K562 (cell line): ENCODE data around the gene ITPKA. TPM values are rescaled to one million over a fixed set of nuclear protein-coding genes. Genes with fewer than 3 reads are reported as not detected.
A peak's percentile ranks its signal among the peaks of the same experiment; 100 is the strongest.

Experiments used
- ATAC-seq: fragments of 200-7000 bp; cut with Tn5 transposase; 3 replicates; pipeline ENCODE4 v1.9.1; 2020; ENCODE audit warnings: moderate library complexity
- BruUV-seq: library from RNA; stranded (reverse); fragments of 400-500 nt; replicated peaks from 2 replicates; lab custom pipeline; 2021; lab: Mats Ljungman, UMichigan
- CTCF ChIA-PET: fragments of 300-600 bp; formaldehyde crosslinking; extraction: SDS; loops from one replicate; lab custom pipeline; 2021; ENCODE audit warnings: low intra/inter-chr PET ratio; lab: Yijun Ruan, JAX
- POLR2A ChIA-PET: fragments of 300-600, 350-650 bp; sonication (Branson Sonifier 250); formaldehyde crosslinking; extraction: SDS; loops from one replicate; lab custom pipeline; 2021; ENCODE audit warnings: antibody characterized with exemption, inconsistent platforms; lab: Yijun Ruan, JAX
- DNase-seq, 4 experiments: peaks; one replicate each; pipeline versions ENCODE4 v3.0.0 to v3.0.0-alpha.2; 2011 to 2018; ENCODE audit warnings: low spot score in 3 of 4, mixed read lengths in 3 of 4; ENCODE audit errors: extremely low read depth in 1 of 4
- FAIRE-seq: peaks from 2 replicates; lab custom pipeline; 2011; peaks lifted over from hg19 to GRCh38; lab: Jason Lieb, UNC
- H2AFZ ChIP-seq: 2 replicates; pipeline ENCODE4 v1.6.0; 2011; ENCODE audit warnings: low read depth, low read length, control low read depth, inconsistent platforms
- H3K27ac ChIP-seq: fragments of 200-600 bp; 3 replicates; pipeline ENCODE4 v1.8.0; 2011; ENCODE audit warnings: low read depth, mild to moderate bottlenecking, control low read depth, inconsistent platforms, low read length, moderate library complexity, mixed read lengths; ENCODE audit errors: extremely low read depth
- H3K27me3 ChIP-seq, 2 experiments: fragments of 300-600 bp in 1 of 2; 2 replicates in 1 of 2; 3 replicates in 1 of 2; pipeline versions ENCODE4 v1.6.0 to v1.8.0; 2011; ENCODE audit warnings: inconsistent platforms in 2 of 2, low read length in 2 of 2, mild to moderate bottlenecking in 1 of 2, mixed read lengths in 1 of 2, moderate library complexity in 1 of 2; ENCODE audit not compliant: control insufficient read depth in 2 of 2, insufficient read depth in 2 of 2
- H3K36me3 ChIP-seq: fragments of 300-600 bp; 3 replicates; pipeline ENCODE4 v1.8.0; 2011; ENCODE audit warnings: mild to moderate bottlenecking, low read length, inconsistent platforms; ENCODE audit not compliant: control insufficient read depth, insufficient read depth
- H3K4me1 ChIP-seq, 2 experiments: fragments of 200-600 bp in 1 of 2; replicated peaks in 1 of 2; 2 replicates in 1 of 2; 3 replicates in 1 of 2; pipeline versions ENCODE4 v1.5.1 to v1.8.0; 2011; ENCODE audit warnings: inconsistent platforms in 2 of 2, low read length in 2 of 2, mild to moderate bottlenecking in 1 of 2, mixed read lengths in 1 of 2, moderate library complexity in 1 of 2; ENCODE audit not compliant: control insufficient read depth in 2 of 2, insufficient read depth in 2 of 2
- H3K4me2 ChIP-seq: 2 replicates; pipeline ENCODE4 v1.6.1; 2011; ENCODE audit warnings: low read length, control low read depth, inconsistent platforms, mixed read lengths; ENCODE audit not compliant: insufficient read depth
- H3K4me3 ChIP-seq: fragments of 200-600 bp; sonication (generic), shearing (Covaris generic); 2 replicates; pipeline ENCODE4 v1.5.1; 2016; ENCODE audit warnings: control low read depth, inconsistent platforms
- H3K79me2 ChIP-seq: fragments of 200-600 bp; 3 replicates; pipeline ENCODE4 v1.8.0; 2011; ENCODE audit warnings: low read length, inconsistent platforms; ENCODE audit not compliant: control insufficient read depth, insufficient read depth
- H3K9ac ChIP-seq, 2 experiments: 2 replicates each; pipeline versions ENCODE4 v1.6.0 to v1.6.1; 2011; ENCODE audit warnings: low read depth in 2 of 2, low read length in 2 of 2, control low read depth in 1 of 2, inconsistent platforms in 1 of 2, mild to moderate bottlenecking in 1 of 2, mixed read lengths in 1 of 2; ENCODE audit not compliant: insufficient read depth in 1 of 2
- H3K9me1 ChIP-seq: one replicate; pipeline ENCODE4 v1.6.0; 2011; ENCODE audit warnings: inconsistent platforms, mild to moderate bottlenecking, low read length, moderate library complexity; ENCODE audit not compliant: control insufficient read depth, insufficient read depth
- H3K9me3 ChIP-seq: replicated peaks from 2 replicates; pipeline ENCODE4 v1.5.1; 2011; ENCODE audit warnings: low read depth, low read length, inconsistent platforms; ENCODE audit not compliant: control insufficient read depth, insufficient read depth
- H4K20me1 ChIP-seq: replicated peaks from 2 replicates; pipeline ENCODE4 v1.6.1; 2011; ENCODE audit warnings: low read length, inconsistent platforms, mixed read lengths; ENCODE audit not compliant: control insufficient read depth, insufficient read depth
- ETS2 ChIP-seq: IDR thresholded peaks from 2 replicates; pipeline ENCODE4 v1.6.1; 2016; ENCODE audit warnings: borderline replicate concordance, missing genetic modification characterization, mild to moderate bottlenecking, moderate library complexity, missing compliant biosample characterization; ENCODE audit not compliant: poor library complexity, severe bottlenecking
- HLTF ChIP-seq: fragments of 450-650 bp; IDR thresholded peaks from 2 replicates; pipeline ENCODE4 v1.6.1; 2016
- KDM4B ChIP-seq, 2 experiments: fragments of 450-650 bp in 1 of 2; sonication (generic) in 1 of 2; IDR thresholded peaks; 2 replicates each; pipeline ENCODE4 v1.6.1; 2016 to 2017; ENCODE audit warnings: borderline replicate concordance in 2 of 2, antibody characterized with exemption in 1 of 2, low read depth in 1 of 2, mild to moderate bottlenecking in 1 of 2
- NCOA6 ChIP-seq: fragments of 450-650 bp; IDR thresholded peaks from 2 replicates; pipeline ENCODE4 v1.6.1; 2017; ENCODE audit warnings: mild to moderate bottlenecking
- NR2C2 ChIP-seq, 2 experiments: fragments of 200-800 bp in 1 of 2; sonication (Bioruptor generic) in 1 of 2; sonication (generic) in 1 of 2; formaldehyde crosslinking in 1 of 2; IDR thresholded peaks; 2 replicates each; pipeline versions ENCODE4 v1.6.1 to v1.8.0; 2016 to 2022; ENCODE audit warnings: mild to moderate bottlenecking in 1 of 2, missing compliant biosample characterization in 1 of 2, missing genetic modification characterization in 1 of 2, missing genetic modification reagents in 1 of 2
- SRSF1 ChIP-seq: fragments of 200-400 bp; formaldehyde crosslinking; IDR thresholded peaks from 2 replicates; pipeline ENCODE4 v1.6.1; 2017; ENCODE audit warnings: mild to moderate bottlenecking, low read depth, low read length, moderate library complexity
- ZBTB7A ChIP-seq: IDR thresholded peaks from 2 replicates; pipeline ENCODE4 v1.6.1; 2011; ENCODE audit warnings: low read depth, mild to moderate bottlenecking, low read length, moderate library complexity, borderline replicate concordance; ENCODE audit not compliant: control insufficient read depth
- ZNF12 ChIP-seq: sonication (generic); formaldehyde crosslinking; IDR thresholded peaks from 2 replicates; pipeline ENCODE4 v1.4.0; 2020; ENCODE audit warnings: mild to moderate bottlenecking, missing genetic modification reagents
- ZNF444 ChIP-seq: fragments of 250-450 bp; sonication (Bioruptor Pico); IDR thresholded peaks from 2 replicates; pipeline ENCODE4 v1.4.0; 2020; ENCODE audit warnings: mild to moderate bottlenecking, moderate library complexity
- WGBS: fragments of 100-300 bp; shearing (Covaris generic); methylation state at CpG from one replicate; pipeline ENCODE4 v1.1.6; 2016; ENCODE audit warnings: low coverage, mixed read lengths; ENCODE audit not compliant: insufficient coverage; ENCODE audit errors: missing lambda C conversion rate; 5-methylcytosine and 5-hydroxymethylcytosine counted together
- in situ Hi-C: fragments of 300-500 bp; cut with MboI; formaldehyde crosslinking; loops from 4 replicates; pipeline ENCODE4 v1.15.0; 2018; ENCODE audit warnings: inconsistent platforms, mixed read lengths
- intact Hi-C: fragments of 100-400 bp; cut with micrococcal nuclease; formaldehyde crosslinking; loops from 2 replicates; pipeline ENCODE4 v1.14.2; 2022
- polyA plus RNA-seq, 8 experiments: library from polyadenylated mRNA; depleted of rRNA in 4 of 8; stranded (reverse) in 5 of 8; unstranded in 3 of 8; fragments of >200 nt; fragmentation: Nextera tagmentation in 2 of 8; fragmentation: Illumina TruSeq in 1 of 8; extraction: Ambion mirVana in 2 of 8; extraction: Trizol in 1 of 8; gene quantifications; 2 replicates each; pipeline versions ENCODE4 v1.2.1 to v1.2.3, GENCODE V29; 2011 to 2014; ENCODE audit warnings: inconsistent platforms in 1 of 8, missing spikeins in 1 of 8
- total RNA-seq, 7 experiments: library from RNA; depleted of rRNA in 6 of 7; stranded (reverse); fragments of >200 nt in 6 of 7; fragmentation: Illumina TruSeq in 2 of 7; extraction: Trizol in 2 of 7; gene quantifications; 2 replicates each; pipeline versions ENCODE4 v1.2.1 to v1.2.3, GENCODE V29; 2011 to 2021; ENCODE audit warnings: low replicate concordance in 1 of 7
- TF ChIP-seq, protein P1 (sequence below): fragments of 250-450 bp; sonication (Bioruptor Pico); IDR thresholded peaks from 2 replicates; pipeline ENCODE4 v1.9.0; 2021; ENCODE audit warnings: mild to moderate bottlenecking
- TF ChIP-seq, protein P2 (sequence below): sonication (generic); formaldehyde crosslinking; IDR thresholded peaks from 2 replicates; pipeline ENCODE4 v1.8.1; 2023; ENCODE audit warnings: mild to moderate bottlenecking, missing genetic modification reagents

The ITPKA gene
- total and polyA plus RNA-seq, 9 of the 15 experiments (the other 6 are each of a cell fraction or from before 2014, with no cell fraction given) = 0.14 to 68.4 (median 11.5) TPM

DNA sequence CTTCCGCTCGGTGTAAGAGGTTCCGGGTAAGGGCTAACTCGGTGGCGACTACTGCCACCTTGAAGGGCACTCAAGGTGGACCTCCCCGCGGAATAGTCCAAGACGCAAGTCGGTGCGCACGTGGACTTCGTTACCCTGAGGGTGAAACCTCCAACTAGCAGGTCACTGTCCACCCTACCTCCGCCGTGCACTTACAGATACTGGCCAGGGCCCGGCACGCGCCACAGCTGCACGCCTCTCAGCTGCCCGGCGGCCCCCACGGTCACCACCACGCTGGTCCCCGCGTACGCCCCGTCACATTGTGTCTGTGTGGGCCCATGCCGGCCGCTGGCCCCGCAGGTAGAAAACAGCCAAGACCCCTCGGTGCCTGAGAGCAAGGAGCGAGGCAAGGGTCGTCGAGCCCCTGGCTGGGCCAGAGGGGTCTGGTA is 18.9 kb downstream of the ITPKA start:
- no peaks in the 10 kb centered on the region for H3K9me3 ChIP-seq
- H3K27ac ChIP-seq = peak overlapping the region; percentile 66; the same call in 1 of the 3 replicates
- H3K9ac ChIP-seq = peak overlapping the region; percentile 67 to 89; a peak in 3 of 4 replicates
- WGBS = 88% methylated on average over 30 of the region's 33 CpGs
- H2AFZ ChIP-seq = peak overlapping the region; percentile 97
- no peak for ATAC-seq
- no peaks in the 10 kb centered on the region for H3K27me3 ChIP-seq
- peaks cover 6% of the 10 kb centered on the region; the same call in 2 of the 3 replicates for H3K36me3 ChIP-seq
- H4K20me1 ChIP-seq = no peaks in the 10 kb centered on the region
- no peak for DNase-seq
- CTCF ChIA-PET = no interaction called here
- in situ Hi-C loops = no loop called here
- TF ChIP-seq KDM4B (IDR thresholded peaks at IDR 0.05; ENCODE audit: borderline replicate concordance in 2 of 2, low read depth in 1 of 2) = no peak
- no peak for TF ChIP-seq ZNF444
- no peak for TF ChIP-seq NCOA6
- TF ChIP-seq SRSF1 = no peak
- TF ChIP-seq, protein P1, sequence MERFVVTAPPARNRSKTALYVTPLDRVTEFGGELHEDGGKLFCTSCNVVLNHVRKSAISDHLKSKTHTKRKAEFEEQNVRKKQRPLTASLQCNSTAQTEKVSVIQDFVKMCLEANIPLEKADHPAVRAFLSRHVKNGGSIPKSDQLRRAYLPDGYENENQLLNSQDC = no peak
- no peak for TF ChIP-seq ETS2 (tag)
- no peak for TF ChIP-seq ZNF12 (CRISPR knock-in tag)
- TF ChIP-seq ZBTB7A = 0 out of 2 replicates have a peak, but pooled peaks have one; percentile 18
- no peak for TF ChIP-seq HLTF
- TF ChIP-seq, protein P2, sequence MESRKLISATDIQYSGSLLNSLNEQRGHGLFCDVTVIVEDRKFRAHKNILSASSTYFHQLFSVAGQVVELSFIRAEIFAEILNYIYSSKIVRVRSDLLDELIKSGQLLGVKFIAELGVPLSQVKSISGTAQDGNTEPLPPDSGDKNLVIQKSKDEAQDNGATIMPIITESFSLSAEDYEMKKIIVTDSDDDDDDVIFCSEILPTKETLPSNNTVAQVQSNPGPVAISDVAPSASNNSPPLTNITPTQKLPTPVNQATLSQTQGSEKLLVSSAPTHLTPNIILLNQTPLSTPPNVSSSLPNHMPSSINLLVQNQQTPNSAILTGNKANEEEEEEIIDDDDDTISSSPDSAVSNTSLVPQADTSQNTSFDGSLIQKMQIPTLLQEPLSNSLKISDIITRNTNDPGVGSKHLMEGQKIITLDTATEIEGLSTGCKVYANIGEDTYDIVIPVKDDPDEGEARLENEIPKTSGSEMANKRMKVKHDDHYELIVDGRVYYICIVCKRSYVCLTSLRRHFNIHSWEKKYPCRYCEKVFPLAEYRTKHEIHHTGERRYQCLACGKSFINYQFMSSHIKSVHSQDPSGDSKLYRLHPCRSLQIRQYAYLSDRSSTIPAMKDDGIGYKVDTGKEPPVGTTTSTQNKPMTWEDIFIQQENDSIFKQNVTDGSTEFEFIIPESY = peak; percentile 85
- no peak for TF ChIP-seq NR2C2 (CRISPR knock-in tag; IDR thresholded peaks at IDR 0.05)
- TF ChIP-seq NR2C2 (tag; IDR thresholded peaks at IDR 0.05) = no peak
- TF ChIP-seq, all 486 proteins: peak for 2
- Histone ChIP-seq H3K9me1 (peaks cover 3% of the 10 kb centered on the region), H3K79me2 (no peaks in the 10 kb centered on the region; the same call in 2 of the 3 replicates), H3K4me1 (peaks cover 9 to 30% of the 10 kb centered on the region in 2 experiments; a peak in 4 of 5 replicates), H3K4me3 (peak overlapping the region; percentile 47), H3K4me2 (peak overlapping the region; percentile 85)
- POLR2A ChIA-PET = interaction anchor here (0.5 to 1.0 kb wide), 4 partner anchors 16 to 66 kb away, joined by 3 read pairs; partner anchors contain the start of gene ITPKA
- no peak for FAIRE-seq
- no TSS peak for BruUV-seq
- intact Hi-C loops = loop anchor here (2.0 kb wide), 1 partner anchor 18 kb away; no protein-coding TSS in a partner anchor
